ENCODE results near the gene TLX2.
"Not testable (repeated sequence)": the region's sequence is repeated elsewhere in the genome, so short reads cannot be mapped to it uniquely, and the experiment has no call there.

Gene TLX2

DNA sequence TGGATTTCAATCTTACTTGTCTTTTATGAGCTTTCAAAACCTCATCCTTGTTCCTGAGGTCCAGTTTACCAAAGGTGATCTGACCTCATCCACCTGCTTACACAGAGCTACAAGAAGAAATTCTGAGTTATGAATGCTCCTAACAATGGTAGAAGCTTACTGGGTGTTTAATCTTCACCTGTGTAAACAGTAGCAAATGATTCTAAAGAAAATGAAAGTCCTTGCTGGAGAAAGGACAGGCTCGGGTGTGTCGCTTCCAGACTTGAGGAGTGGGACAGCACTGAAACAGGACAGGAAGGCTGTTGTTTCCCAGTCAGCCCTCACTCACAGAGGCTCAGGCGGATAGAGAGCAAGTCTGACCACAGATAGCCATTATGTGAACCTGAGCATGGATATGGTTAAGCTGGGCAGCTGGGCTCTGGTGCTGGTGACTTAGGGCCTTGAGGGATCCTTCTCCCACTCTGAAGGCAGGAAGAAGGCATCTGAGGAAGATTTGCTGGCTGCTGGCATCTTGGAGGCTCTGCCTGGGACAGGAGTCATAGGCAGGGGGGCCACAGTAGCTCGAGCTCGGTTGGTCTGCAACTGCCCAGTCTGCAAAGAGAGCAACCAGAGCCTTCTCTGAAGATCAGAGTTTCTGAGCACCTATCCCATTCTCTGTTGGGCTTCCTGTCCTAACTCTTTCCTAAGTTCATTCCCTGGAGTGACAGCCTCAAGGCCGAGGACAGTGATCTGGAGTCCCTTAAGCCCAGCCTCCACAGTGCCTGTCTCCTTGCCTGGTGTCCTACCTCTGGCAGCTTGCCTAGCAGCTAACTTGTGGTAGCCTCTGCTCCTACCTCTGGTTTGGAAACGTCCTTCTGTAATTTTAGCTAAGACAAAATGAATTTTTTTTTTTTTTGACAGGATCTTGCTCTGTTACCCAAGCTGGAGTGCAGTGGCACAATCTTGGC, 44.3 kb downstream of the TLX2 start:
- DNase-seq, result no peak

GRCh38 chr2:74559912-74560311, 45.7 kb downstream of the TLX2 start:
- DNase-seq, result no peak

- no peak for DNase-seq
These were observed 46.3 kb downstream of the TLX2 start for GRCh38 chr2:74560591-74560990.

- DNase-seq, result not testable (repeated sequence)
These were observed 46.8 kb downstream of the TLX2 start for GRCh38 chr2:74561022-74561421.

GRCh38 chr2:74562126-74562775, 48.0 kb downstream of the TLX2 start:
- no peak for DNase-seq

GRCh38 chr2:74564222-74564621, 50.0 kb downstream of the TLX2 start:
- no peak for DNase-seq

- DNase-seq, result no peak
These were observed 52.0 kb downstream of the TLX2 start for GRCh38 chr2:74566076-74566753.

DNA sequence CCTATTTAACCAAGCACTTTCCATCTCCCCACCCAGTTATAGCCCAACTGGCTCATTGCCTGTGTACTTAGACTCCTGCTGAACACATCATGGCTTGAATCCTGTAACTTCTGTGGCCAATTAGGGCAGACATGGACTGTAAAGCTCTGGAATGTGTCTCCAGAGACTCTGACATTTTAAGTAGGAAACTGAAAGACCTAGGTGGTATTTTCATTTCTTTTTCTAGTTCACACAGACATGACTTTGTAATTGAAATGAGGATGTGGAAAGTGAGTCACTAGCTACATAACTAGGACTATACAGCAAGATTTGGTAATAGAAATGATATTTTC, 52.5 kb downstream of the TLX2 start:
- no peak for DNase-seq

Data from DMS79 treated with DMSO at 0.1 percent for 48 hours (cell line).